Right atrium auricular region (tissue), 2 donors: Measurements from ENCODE around the gene HYAL2. TPM values are rescaled to one million over a fixed set of nuclear protein-coding genes. Genes with fewer than 3 reads are reported as not detected.
A peak's percentile ranks its signal among the peaks of the same experiment; 100 is the strongest.

Experiments
- DNase-seq: peaks from one replicate; pipeline ENCODE4 v3.0.0-alpha.2; 2019; ENCODE audit warnings: low spot score
- H3K27ac ChIP-seq, 2 donors: fragments of 200-600 bp; sonication (generic); 1 replicate in 1 of 2; 2 replicates in 1 of 2; pipeline ENCODE4 v1.5.1; 2016 to 2019
- H3K27me3 ChIP-seq, 2 donors: fragments of 200-600 bp; sonication (generic); one replicate each; pipeline versions ENCODE4 v1.5.1 to v1.6.0; 2017 to 2019
- H3K36me3 ChIP-seq: fragments of 200-600 bp; sonication (generic); one replicate; pipeline ENCODE4 v1.5.1; 2016
- H3K4me1 ChIP-seq, 2 donors: fragments of 200-600 bp; sonication (generic); one replicate each; pipeline versions ENCODE4 v1.5.1 to v1.6.0; 2017 to 2019
- H3K4me3 ChIP-seq, 2 donors: fragments of 200-600 bp; sonication (generic); 1 replicate in 1 of 2; 2 replicates in 1 of 2; pipeline ENCODE4 v1.5.1; 2017 to 2019; ENCODE audit warnings: mild to moderate bottlenecking in 1 of 2, moderate library complexity in 1 of 2
- H3K9me3 ChIP-seq, 2 donors: fragments of 200-600 bp; sonication (generic); one replicate each; pipeline ENCODE4 v1.5.1; 2019
- total RNA-seq, 2 donors: library from RNA; depleted of rRNA; stranded (reverse); fragments of >200 nt; gene quantifications; one replicate each; pipeline ENCODE4 v1.1.0, GENCODE V29; 2016
- TF ChIP-seq, protein P1 (sequence below), 2 donors: fragments of 200-600 bp; sonication (generic); IDR thresholded peaks; one replicate each; pipeline ENCODE4 v1.5.1; 2019; ENCODE audit warnings: antibody characterized with exemption in 2 of 2

HYAL2 gene
- total RNA-seq, 2 donors from 2014 or later, result 129 to 198 TPM

DNA sequence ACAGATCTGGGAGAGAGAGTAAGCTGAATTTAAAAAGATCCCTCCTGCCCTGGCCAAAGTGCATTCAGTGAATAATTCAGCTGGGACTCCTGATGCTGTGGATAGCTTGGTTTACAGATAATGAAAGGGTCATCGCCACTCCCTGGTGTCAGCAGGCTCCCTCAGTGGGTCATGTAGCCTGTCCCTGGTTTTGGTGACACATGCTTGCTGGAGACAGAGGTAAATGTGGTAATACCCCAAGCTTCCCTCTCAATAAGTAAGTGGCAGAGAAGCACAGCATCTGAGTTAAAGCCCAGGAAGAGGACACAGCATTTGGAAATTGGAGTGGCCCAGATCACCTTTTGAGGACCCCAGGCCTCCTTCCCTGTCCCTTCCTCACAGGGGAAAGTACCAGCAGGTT, 34.9 kb upstream of the HYAL2 start:
- TF ChIP-seq, protein P1, sequence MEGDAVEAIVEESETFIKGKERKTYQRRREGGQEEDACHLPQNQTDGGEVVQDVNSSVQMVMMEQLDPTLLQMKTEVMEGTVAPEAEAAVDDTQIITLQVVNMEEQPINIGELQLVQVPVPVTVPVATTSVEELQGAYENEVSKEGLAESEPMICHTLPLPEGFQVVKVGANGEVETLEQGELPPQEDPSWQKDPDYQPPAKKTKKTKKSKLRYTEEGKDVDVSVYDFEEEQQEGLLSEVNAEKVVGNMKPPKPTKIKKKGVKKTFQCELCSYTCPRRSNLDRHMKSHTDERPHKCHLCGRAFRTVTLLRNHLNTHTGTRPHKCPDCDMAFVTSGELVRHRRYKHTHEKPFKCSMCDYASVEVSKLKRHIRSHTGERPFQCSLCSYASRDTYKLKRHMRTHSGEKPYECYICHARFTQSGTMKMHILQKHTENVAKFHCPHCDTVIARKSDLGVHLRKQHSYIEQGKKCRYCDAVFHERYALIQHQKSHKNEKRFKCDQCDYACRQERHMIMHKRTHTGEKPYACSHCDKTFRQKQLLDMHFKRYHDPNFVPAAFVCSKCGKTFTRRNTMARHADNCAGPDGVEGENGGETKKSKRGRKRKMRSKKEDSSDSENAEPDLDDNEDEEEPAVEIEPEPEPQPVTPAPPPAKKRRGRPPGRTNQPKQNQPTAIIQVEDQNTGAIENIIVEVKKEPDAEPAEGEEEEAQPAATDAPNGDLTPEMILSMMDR (IDR thresholded peaks at IDR 0.05), result no peak
- Histone ChIP-seq H3K4me3 (peak overlapping the region; percentile 5 to 90), H3K9me3 (no peaks in the 10 kb centered on the region), H3K27ac (peak overlapping the region in 1 of 2 donors; percentile 90), H3K27me3 (no peaks in the 10 kb centered on the region), H3K4me1 (peaks cover 0 to 62% of the 10 kb centered on the region in 2 donors), H3K36me3 (peaks cover 32% of the 10 kb centered on the region)
- DNase-seq, result no peak

DNA sequence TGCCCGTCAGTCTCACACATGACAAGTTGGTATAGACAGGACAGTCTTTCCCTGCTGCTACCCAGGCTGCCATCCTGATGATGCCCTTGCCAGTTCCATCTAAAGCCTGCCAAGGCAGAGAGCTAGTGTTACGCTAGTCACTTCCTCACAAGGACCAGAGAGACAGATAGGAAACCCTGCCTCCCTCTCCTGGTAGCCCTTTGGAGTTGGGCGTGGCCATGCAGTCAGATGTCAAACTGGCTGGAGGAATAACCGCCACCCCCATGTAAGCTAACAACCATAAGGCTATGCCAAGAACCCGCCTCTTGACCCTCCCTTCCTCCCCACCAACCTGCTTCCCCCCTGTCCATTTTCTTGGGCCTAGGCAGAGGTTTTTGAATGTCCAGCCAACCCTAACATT, 34.0 kb upstream of the HYAL2 start:
- no peak for DNase-seq
- Histone ChIP-seq H3K27me3 (no peaks in the 10 kb centered on the region), H3K9me3 (no peaks in the 10 kb centered on the region), H3K4me1 (peaks cover 0 to 67% of the 10 kb centered on the region in 2 donors), H3K36me3 (peaks cover 32% of the 10 kb centered on the region), H3K4me3 (peak overlapping the region; percentile 13 to 90), H3K27ac (peak overlapping the region; percentile 52 to 90)
- TF ChIP-seq, protein P1 (IDR thresholded peaks at IDR 0.05), result no peak

DNA sequence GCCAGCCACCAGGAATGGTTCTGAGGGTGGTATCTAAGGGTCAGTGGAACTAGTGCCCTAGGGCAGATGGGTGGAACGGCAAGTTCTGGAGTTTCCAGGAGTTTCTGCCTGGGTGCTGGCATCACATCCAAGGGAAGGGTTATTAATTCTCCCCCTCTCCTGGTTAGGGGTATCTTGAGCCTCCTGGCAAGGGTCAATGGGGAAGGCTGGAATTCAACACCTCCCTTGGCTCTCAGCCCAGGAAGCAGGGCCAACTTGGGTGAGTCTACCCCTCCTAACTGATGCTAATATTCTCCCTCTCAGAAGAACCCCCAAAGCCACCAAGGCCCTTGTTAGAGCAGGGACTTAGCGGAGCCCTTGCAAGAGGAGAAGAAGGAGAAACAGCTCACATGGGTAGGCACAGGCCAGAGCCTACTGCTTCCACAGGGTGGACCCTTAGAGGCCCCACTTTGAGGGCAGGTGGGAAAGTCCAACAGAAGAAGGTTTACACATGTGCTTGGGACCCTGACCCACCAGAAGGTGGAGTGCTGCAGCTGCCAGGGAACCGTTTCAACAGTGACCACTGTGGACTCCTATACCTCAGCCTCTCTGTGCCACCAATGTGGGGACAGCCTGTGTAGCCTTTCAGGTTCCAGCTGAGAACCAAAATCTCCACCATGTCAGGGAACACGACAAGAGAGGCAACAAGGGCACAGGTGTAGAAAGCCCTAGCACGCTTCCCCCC, 33.4 kb upstream of the HYAL2 start:
- Histone ChIP-seq H3K27ac (peak overlapping the region; percentile 52 to 90), H3K4me1 (peaks cover 0 to 73% of the 10 kb centered on the region in 2 donors), H3K36me3 (peaks cover 32% of the 10 kb centered on the region), H3K4me3 (peak overlapping the region; percentile 13 to 90), H3K9me3 (no peaks in the 10 kb centered on the region), H3K27me3 (no peaks in the 10 kb centered on the region)
- DNase-seq, result no peak
- TF ChIP-seq, protein P1 (IDR thresholded peaks at IDR 0.05), result no peak

DNA sequence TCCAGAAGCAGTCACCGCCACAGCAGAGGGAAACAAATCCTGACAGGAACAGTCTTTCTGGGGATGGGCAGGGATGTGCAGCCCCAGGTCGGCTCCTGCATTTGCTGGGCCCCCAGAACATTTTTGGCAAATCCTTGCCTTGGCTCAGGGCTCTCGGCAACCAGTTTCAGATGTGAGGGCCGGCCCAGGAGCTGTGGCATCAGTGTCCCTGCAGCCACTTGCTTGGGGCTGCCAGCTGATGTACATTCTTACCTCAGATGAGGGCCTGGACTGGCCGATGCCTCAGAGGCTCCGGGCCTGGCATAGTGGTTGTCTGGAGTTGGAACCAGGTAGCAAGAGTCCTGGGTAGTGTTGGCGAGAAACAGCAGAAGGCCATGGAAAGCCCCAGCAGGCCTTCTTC, 32.3 kb upstream of the HYAL2 start:
- no peaks in the 10 kb centered on the region for H3K27me3 ChIP-seq
- TF ChIP-seq, protein P1 (IDR thresholded peaks at IDR 0.05), result no peak
- no peaks in the 10 kb centered on the region for H3K9me3 ChIP-seq
- DNase-seq, result no peak
- peaks cover 32% of the 10 kb centered on the region for H3K36me3 ChIP-seq
- no peak overlapping the region for H3K4me3 ChIP-seq
- H3K27ac ChIP-seq, result peak overlapping the region in 1 of 2 donors; percentile 52
- peaks cover 0 to 79% of the 10 kb centered on the region in 2 donors for H3K4me1 ChIP-seq

DNA sequence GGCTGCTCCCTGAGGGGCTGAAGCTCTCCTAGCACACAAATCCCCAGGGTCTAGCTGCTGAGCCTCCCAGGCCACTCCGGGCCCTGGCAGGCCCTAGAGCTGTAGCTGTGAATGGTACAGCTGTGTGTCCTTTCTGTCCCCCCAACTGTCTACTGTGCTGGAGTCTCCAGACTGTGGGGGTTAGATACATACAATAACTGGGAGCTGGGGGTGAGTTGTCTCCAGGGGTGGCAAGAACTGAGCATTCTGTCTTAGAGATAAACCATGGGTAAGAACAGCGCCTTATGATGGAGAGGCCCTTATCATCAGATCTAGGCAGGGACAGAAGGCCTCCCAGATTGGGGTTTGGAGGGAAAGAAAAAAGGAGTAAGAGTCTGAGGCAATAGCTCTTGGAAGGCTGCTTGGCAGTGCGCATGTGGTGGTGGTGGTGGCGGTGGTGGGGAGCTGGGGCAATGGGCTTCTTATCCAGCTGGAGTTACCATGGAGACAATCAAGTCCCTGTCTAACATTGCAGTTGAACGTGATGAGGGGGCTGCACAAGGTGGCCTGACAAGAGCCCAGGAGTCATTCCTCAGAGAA, 31.7 kb upstream of the HYAL2 start:
- H3K4me3 ChIP-seq, result no peak overlapping the region
- H3K27ac ChIP-seq, result no peak overlapping the region
- H3K36me3 ChIP-seq, result peaks cover 32% of the 10 kb centered on the region
- DNase-seq, result no peak
- H3K9me3 ChIP-seq, result no peaks in the 10 kb centered on the region
- TF ChIP-seq, protein P1 (IDR thresholded peaks at IDR 0.05), result no peak
- H3K4me1 ChIP-seq, result peaks cover 0 to 81% of the 10 kb centered on the region in 2 donors
- no peaks in the 10 kb centered on the region for H3K27me3 ChIP-seq
